ENCODE results near the gene ZNF219.

Gene ZNF219

GRCh38 chr14:21066882-21067502 is 31.5 kb downstream of the ZNF219 start:
- ATAC-seq, result no peak

- ATAC-seq, result no peak
These were observed 35.0 kb downstream of the ZNF219 start for GRCh38 chr14:21063479-21063878.

DNA sequence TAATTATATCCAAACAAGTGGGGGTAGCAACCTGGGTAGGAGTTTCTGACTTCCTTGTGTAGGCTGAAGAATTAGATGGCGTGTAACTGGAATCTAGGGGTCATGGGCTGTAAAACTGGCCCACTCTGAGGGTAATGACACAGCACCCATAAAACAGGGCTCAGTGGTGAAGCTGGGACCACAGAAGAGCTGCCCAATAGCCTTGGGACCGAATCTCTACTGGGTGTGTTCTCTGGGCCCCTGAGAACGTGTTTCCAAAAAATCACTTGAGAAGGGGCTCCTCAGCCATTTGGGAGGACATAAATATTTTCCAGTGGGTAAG is 37.1 kb downstream of the ZNF219 start:
- no peak for ATAC-seq

GRCh38 chr14:21060614-21061346 is 37.7 kb downstream of the ZNF219 start:
- no peak for ATAC-seq

- ATAC-seq, result no peak
These were observed 38.4 kb downstream of the ZNF219 start for GRCh38 chr14:21059842-21060613.

DNA sequence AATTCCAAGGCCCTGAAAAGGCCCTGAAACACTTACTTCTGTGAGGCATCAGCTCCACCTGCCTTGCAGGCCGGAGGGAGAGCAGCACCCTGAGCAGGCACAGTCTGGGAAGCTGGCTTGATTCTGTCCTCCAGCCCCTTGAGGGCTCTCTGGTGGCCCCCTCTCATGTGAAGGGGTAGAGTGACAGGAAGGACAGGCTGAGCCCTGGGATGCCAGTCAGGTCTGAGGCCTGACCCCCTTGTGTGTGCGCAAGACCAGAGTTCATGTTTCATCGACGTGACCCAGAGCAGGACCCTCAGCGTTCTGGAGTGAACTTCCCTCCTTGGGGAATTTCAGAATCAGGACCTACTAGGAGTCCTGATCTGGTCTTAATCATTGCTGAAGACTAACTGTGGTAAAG is 39.6 kb downstream of the ZNF219 start:
- no peak for ATAC-seq

DNA sequence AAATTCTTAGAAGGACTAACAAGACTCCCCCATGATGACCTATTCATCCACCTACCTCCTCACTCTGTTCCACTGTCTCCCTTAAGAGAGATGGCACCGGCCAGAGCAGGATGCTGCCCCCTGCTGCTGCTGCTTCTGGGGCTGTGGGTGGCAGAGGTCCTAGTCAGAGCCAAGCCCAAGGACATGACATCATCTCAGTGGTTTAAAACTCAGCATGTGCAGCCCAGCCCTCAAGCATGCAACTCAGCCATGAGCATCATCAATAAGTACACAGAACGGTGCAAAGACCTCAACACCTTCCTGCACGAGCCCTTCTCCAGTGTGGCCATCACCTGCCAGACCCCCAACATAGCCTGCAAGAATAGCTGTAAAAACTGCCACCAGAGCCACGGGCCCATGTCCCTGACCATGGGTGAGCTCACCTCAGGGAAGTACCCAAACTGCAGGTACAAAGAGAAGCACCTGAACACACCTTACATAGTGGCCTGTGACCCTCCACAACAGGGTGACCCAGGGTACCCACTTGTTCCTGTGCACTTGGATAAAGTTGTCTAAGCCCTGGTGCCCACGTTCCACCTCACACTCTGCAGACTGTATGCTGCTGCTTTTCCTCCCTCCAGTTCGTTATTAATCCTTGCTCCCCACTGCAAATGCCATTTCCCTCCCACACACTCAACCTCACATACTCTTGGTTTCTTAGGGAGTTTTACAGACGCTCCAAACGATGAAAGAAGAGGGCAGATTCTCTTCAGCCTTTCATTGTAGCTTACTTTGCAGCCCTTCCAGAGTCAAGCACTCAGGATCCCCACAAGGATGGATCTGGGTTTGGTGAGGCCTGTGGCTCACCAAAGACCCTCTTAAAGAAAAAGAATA is 40.4 kb downstream of the ZNF219 start, which contains the start of gene RNASE8:
Gene RNASE8, plus strand, starts transcription at position 20 of the 873 bp plus-strand sequence. Its CDS starts 71 bp downstream, at position 91.
- no peak for ATAC-seq

DNA sequence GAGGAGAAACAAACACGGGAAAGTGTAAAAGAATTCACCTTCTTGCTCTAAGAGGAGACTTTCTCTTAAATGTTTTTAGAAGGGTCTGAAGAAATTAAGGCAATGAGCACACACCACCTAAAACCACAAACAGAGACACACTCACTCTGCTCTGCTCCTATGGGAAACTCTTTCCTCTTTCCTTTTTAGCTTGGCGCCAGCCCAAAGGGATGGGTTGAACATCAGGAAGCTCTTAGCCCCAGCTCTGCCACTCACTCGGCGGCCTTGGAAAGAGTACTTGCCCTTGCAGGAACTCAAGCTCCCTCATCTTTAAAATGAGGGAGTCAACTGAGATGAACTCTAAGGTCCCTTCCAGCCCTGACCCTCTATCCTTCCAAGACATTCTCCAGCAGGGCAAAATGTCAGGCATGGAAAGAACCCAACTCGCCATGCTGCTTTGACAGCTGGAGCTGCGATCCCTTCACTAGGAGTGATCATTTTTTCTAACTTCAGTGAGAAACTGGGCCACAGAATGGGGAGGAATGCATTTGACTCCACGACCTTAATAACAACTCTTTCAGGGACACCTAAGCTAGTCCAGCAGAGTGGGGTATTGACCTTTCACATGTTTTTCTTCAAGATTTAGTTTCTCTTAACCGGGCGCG is 41.8 kb downstream of the ZNF219 start:
- ATAC-seq, result no peak

- ATAC-seq, result no peak
These were observed 42.9 kb downstream of the ZNF219 start for GRCh38 chr14:21055432-21056117.

- ATAC-seq, result no peak
These were observed 43.7 kb downstream of the ZNF219 start for GRCh38 chr14:21054768-21055145.

GRCh38 chr14:21054123-21054767 is 44.2 kb downstream of the ZNF219 start:
- peak in 1 of 2 donors; percentile 36 for ATAC-seq

DNA sequence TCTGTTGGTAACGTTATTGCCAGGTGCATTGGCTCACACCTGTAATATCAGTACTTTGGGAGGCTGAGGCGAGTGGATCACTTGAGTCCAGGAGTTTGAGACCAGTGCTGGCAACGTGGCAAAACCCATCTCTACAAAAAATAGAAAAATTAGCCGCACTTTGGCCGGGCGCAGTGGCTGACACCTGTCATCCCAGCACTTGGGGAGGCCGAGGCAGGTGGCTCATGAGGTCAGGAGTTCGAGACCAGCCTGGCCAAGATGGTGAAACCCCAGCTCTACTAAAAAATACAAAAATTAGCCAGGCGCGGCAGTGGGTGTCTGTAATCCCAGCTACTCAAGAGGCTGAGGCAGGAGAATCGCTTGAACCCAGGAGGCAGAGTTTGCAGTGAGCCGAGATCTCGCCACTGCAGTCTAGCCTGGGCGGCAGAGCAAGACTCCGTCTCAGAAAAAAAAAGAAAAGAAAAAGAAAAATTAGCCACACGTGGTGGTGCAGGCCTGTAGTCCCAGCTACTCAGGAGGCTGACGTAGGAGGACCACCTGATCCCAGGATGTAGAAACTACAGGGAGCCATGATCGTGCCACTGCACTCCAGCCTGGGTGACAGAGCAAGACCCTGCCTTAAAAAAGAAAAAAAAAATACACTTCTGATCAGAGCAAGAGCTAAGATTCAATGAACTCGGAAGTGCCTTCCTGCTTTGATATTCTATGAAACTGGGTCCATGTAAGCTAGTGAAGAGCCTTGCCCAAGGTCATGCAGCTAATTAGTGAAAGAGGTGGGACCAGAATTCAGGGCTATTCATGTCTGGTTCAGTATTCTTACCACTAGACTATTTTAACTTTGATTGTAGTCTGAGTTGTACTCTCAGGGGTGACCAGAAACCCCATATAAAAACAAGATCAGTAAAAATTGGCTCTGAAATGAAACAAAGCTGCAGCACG is 45.0 kb downstream of the ZNF219 start:
- no peak for ATAC-seq

DNA sequence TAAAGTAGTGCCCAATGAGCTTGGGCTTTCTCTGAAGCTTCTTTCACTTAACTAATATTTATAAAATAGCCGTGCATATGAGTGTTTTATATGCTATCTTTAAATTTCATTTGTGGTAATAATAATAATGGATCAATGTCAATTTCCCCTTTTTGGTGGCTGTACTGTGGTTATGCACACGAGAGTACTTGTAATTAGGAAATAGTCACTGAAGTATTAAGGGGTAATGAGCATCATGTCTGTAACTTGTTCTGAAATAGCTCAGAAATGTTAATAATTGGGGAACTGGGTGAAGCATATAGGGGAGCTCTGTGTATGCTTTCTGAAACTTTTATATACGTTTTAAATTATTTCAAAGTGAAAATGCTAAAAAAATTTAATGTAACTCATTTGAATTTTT is 47.9 kb downstream of the ZNF219 start:
- ATAC-seq, result no peak

- no peak for ATAC-seq
These were observed 49.2 kb downstream of the ZNF219 start for GRCh38 chr14:21049271-21049673.

DNA sequence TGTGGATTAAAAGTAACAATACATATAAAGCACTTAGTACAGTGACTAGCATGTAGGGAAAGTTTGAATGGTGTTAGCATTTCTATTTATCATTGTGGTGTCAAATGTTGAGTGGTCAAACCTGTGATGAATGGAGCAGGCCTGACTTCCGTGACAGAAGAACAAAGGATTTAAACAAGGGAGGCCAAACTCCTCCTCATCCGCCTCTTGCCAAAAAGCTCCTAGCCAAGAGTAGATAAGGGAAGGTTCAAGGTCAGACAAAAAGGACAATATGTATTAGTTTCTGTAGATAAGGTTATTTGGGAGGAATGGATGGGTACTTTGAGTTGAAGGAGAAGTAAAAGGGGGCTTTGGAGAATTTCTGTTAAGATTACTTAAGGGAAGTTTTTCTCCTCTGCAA is 49.8 kb downstream of the ZNF219 start:
- ATAC-seq, result no peak

DNA sequence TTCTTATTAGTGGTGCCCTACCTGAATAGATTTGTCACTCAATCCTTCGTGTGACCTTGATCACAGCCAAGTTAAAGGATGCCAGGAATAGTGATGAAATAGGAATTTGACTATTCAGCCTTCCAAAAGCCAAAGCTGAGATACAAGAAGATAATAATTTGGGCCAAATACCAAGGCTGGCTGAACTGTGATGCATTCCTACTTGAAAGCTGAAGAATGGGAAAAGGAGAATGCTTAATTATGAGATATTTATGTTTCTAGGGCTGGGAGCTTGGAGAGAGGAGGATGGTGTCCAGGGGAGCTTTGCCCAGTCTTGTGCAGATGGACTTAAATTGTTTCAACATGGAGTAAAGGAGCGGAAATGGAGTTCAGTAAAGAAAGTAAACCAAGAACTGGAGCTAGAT is 51.1 kb downstream of the ZNF219 start:
- ATAC-seq, result no peak

- ATAC-seq, result no peak
These were observed 54.4 kb downstream of the ZNF219 start for GRCh38 chr14:21043974-21044618.

GRCh38 chr14:21043387-21043973 is 55.0 kb downstream of the ZNF219 start:
- ATAC-seq, result no peak

- ATAC-seq, result no peak
These were observed 55.5 kb downstream of the ZNF219 start for GRCh38 chr14:21042918-21043317.
